ENCODE results near the gene KIF1A. TPM values are rescaled to one million over a fixed set of nuclear protein-coding genes. Genes with fewer than 3 reads are reported as not detected.

Gene KIF1A
- total and polyA plus RNA-seq, 2 of the 8 experiments (the other 6 are each of a cell fraction or from before 2014, with no cell fraction given), result 61.3 to 281 TPM

GRCh38 chr2:240790370-240791220 is 29.4 kb downstream of the KIF1A start:
- Histone ChIP-seq H2BK15ac (ENCODE audit: low read length) (no peak overlapping the region), H4K20me1 (replicated peaks in 1 of 2; ENCODE audit: control insufficient read depth in 1 of 2, insufficient read depth in 2 of 2, low read length in 2 of 2) (peaks cover 36 to 48% of the 10 kb centered on the region in 2 experiments), H2BK5ac (ENCODE audit: low read depth, low read length) (no peak overlapping the region), H3K4me2 (ENCODE audit: insufficient read depth in 1 of 2, low read depth in 2 of 2, low read length in 2 of 2) (no peak overlapping the region), H3K56ac (replicated peaks; ENCODE audit: insufficient read length, low read depth, low read length) (no peak overlapping the region), H2BK20ac (ENCODE audit: low read length) (no peak overlapping the region), H3K79me1 (ENCODE audit: low read depth, low read length) (peaks cover 31% of the 10 kb centered on the region), H2AK5ac (ENCODE audit: low read depth, low read length) (no peak overlapping the region), H2BK120ac (replicated peaks; ENCODE audit: low read depth, low read length) (no peak overlapping the region), H3K4me1 (replicated peaks in 1 of 4; ENCODE audit: control insufficient read depth in 3 of 4, insufficient read depth in 4 of 4, low read length in 3 of 4) (peaks cover 0 to 11% (median 8%) of the 10 kb centered on the region in 4 experiments; a peak in 5 of 7 replicates), H4K8ac (ENCODE audit: extremely low read depth, insufficient read depth, low read length) (no peak overlapping the region), H2BK12ac (ENCODE audit: low read depth, low read length) (no peak overlapping the region), H3K4me3 (ENCODE audit: extremely low read depth in 1 of 4, insufficient read depth in 2 of 4, low read depth in 3 of 4, low read length in 4 of 4) (no peak overlapping the region), H3K27ac (ENCODE audit: low read depth, low read length) (no peak overlapping the region), H3K23ac (ENCODE audit: insufficient read length) (no peak overlapping the region), H3K18ac (ENCODE audit: extremely low read depth, low read length) (no peak overlapping the region), H3K9me3 (ENCODE audit: insufficient read depth in 2 of 2, low read depth in 1 of 2, low read length in 1 of 2) (no peaks in the 10 kb centered on the region), H3K9ac (replicated peaks in 1 of 4; ENCODE audit: extremely low read depth in 1 of 4, low read depth in 3 of 4, low read length in 3 of 4) (no peak overlapping the region), H3K14ac (ENCODE audit: insufficient read length) (no peak overlapping the region), H3K4ac (replicated peaks; ENCODE audit: insufficient read length, low read depth, low read length) (no peak overlapping the region), H2AFZ (ENCODE audit: low read length) (no peak overlapping the region), H4K5ac (ENCODE audit: insufficient read length, low read depth, low read length) (no peak overlapping the region), H3K79me2 (ENCODE audit: control insufficient read depth in 1 of 2, insufficient read depth in 2 of 2, low read length in 2 of 2) (peaks cover 0 to 50% of the 10 kb centered on the region in 2 experiments; a peak in 2 of 4 replicates), H4K91ac (replicated peaks; ENCODE audit: insufficient read length, low read length) (no peak overlapping the region), H3K36me3 (ENCODE audit: control insufficient read depth in 2 of 4, insufficient read depth in 4 of 4, low read length in 3 of 4) (peaks cover 18 to 60% (median 40%) of the 10 kb centered on the region in 4 experiments; a peak in 6 of 8 replicates), H3K23me2 (ENCODE audit: low read depth, low read length) (no peaks in the 10 kb centered on the region), H3K27me3 (replicated peaks in 1 of 4; ENCODE audit: control insufficient read depth in 3 of 4, extremely low read depth in 1 of 4, insufficient read depth in 3 of 4, low read length in 3 of 4) (no peaks in the 10 kb centered on the region)
- ChIA-PET POLR2A (ENCODE audit: partially characterized antibody) (interaction anchor here (0.6 to 18.0 kb wide), 8 partner anchors 14 to 70 kb away, joined by 3 to 291 read pairs (median 4); no protein-coding TSS in a partner anchor), CTCF (ENCODE audit: partially characterized antibody) (no interaction called here)
- no peak for FAIRE-seq
- DNase-seq (ENCODE audit: low read depth in 1 of 2, low spot score in 2 of 2), result no peak
- WGBS, 2 experiments (ENCODE audit: extremely low coverage in 1 of 2, insufficient coverage in 1 of 2, insufficient read length in 1 of 2, insufficient replicate concordance in 2 of 2, low coverage in 1 of 2, low lambda C conversion rate in 2 of 2, missing lambda C conversion rate in 1 of 2), result 91% methylated on average over 19 of the region's 21 CpGs; no CpG with 5 or more reads in 1 of the 2 experiments
- TF ChIP-seq NANOG (IDR thresholded peaks at IDR 0.05; ENCODE audit: insufficient read depth, low read depth, low read length, poor library complexity, severe bottlenecking), result no peak
- no peak for TF ChIP-seq BRCA1 (IDR thresholded peaks at IDR 0.05; ENCODE audit: low read depth, low read length)
- TF ChIP-seq GABPA (IDR thresholded peaks at IDR 0.05; ENCODE audit: borderline replicate concordance, insufficient read depth, low read length), result no peak
- no peak for TF ChIP-seq CREB1 (IDR thresholded peaks at IDR 0.05)
- no peak for TF ChIP-seq ASH2L (IDR thresholded peaks at IDR 0.05; ENCODE audit: low read length)
- TF ChIP-seq CTBP2 (IDR thresholded peaks at IDR 0.05; ENCODE audit: borderline replicate concordance, insufficient read depth, insufficient read length, low read length), result no peak
- no peak for TF ChIP-seq KDM5A (IDR thresholded peaks at IDR 0.05; ENCODE audit: low read length)
- no peak for TF ChIP-seq SUZ12 (IDR thresholded peaks at IDR 0.05; ENCODE audit: low read length)
- no peak for TF ChIP-seq SIN3A (conservative IDR thresholded peaks at IDR 0.05 in 1 of 2, IDR thresholded peaks at IDR 0.05 in 1 of 2; ENCODE audit: low read depth in 1 of 2, low read length in 2 of 2)
- TF ChIP-seq BCL11A (IDR thresholded peaks at IDR 0.05; ENCODE audit: low read depth in 2 of 2, low read length in 2 of 2), result no peak
- no peak for TF ChIP-seq TAF7 (optimal IDR thresholded peaks at IDR 0.05; ENCODE audit: borderline replicate concordance, low read depth, low read length)
- TF ChIP-seq RXRA (IDR thresholded peaks at IDR 0.05; ENCODE audit: insufficient read depth, low read depth, low read length), result no peak
